ENCODE results near the gene FAT2.

DNA sequence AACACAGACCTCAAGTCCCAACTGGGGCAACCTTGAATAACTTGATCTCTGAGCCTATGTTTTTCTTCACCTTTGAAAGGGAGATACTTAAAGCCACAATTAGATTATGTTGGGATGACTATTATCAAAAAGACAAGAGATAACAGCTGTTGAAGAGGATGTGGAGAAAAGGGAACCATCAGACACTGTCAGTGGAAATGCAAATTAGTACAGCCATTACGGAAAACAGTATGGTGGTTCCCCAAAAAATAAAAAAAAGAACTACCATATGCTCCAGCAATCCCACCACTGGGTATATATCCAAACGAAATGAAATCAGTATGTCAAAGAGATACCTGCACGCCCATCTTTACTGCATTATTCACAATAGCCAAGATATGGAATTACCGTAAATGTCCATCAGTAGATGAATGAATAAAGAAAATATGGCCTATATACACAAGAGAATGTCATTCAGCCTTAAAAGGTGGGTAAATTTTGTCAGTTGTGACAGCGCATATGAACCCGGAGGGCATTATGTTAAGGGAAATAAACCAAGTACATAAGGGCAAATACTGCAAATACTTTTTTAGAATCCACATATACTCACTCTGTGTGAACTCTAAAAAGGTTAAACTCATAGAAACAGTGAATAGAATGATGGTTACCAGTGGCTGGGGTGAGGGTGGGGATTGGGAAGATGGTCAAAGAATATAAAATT lies 12.7 kb downstream of the FAT2 start:
- TF ChIP-seq, protein P1, sequence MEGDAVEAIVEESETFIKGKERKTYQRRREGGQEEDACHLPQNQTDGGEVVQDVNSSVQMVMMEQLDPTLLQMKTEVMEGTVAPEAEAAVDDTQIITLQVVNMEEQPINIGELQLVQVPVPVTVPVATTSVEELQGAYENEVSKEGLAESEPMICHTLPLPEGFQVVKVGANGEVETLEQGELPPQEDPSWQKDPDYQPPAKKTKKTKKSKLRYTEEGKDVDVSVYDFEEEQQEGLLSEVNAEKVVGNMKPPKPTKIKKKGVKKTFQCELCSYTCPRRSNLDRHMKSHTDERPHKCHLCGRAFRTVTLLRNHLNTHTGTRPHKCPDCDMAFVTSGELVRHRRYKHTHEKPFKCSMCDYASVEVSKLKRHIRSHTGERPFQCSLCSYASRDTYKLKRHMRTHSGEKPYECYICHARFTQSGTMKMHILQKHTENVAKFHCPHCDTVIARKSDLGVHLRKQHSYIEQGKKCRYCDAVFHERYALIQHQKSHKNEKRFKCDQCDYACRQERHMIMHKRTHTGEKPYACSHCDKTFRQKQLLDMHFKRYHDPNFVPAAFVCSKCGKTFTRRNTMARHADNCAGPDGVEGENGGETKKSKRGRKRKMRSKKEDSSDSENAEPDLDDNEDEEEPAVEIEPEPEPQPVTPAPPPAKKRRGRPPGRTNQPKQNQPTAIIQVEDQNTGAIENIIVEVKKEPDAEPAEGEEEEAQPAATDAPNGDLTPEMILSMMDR (IDR thresholded peaks at IDR 0.05; ENCODE audit: low read depth, low read length): no peak
- no peak for TF ChIP-seq EZH2phosphoT487 (IDR thresholded peaks at IDR 0.05; ENCODE audit: low read depth)
